Lower lobe of right lung (tissue), 1 donor: Measurements from ENCODE around the gene PAX3. TPM values are rescaled to one million over a fixed set of nuclear protein-coding genes. Genes with fewer than 3 reads are reported as not detected.

ENCODE experiments used
- total RNA-seq: library from RNA; stranded (reverse); fragmentation: NEBNext Ultra II Directional; extraction: Animal tissue kit (Norgen Biotek cat#: 25700); gene quantifications from one replicate; pipeline ENCODE4 v1.2.1, GENCODE V29; 2021
- donor health status: DM: no; HTN: yes; CAD: no; lungs with severe emphysema.

The PAX3 gene
- total RNA-seq, 1 donor from 2014 or later: not detected

Other genes with a start within 250 kb of the PAX3 start
- 23.9 TPM for gene SGPP2, start 125.5 kb upstream of the PAX3 start, total RNA-seq